Activated CD4-positive, alpha-beta T cell treated with anti-CD3 and anti-CD28 coated beads for 1 hour (primary cell): Measurements from ENCODE around the gene LGR6.
"Not testable (repeated sequence)": the region's sequence is repeated elsewhere in the genome, so short reads cannot be mapped to it uniquely, and the experiment has no call there.

Source experiments
- DNase-seq: peaks from one replicate; pipeline ENCODE4 v3.0.0-alpha.2; 2020

Gene LGR6

DNA sequence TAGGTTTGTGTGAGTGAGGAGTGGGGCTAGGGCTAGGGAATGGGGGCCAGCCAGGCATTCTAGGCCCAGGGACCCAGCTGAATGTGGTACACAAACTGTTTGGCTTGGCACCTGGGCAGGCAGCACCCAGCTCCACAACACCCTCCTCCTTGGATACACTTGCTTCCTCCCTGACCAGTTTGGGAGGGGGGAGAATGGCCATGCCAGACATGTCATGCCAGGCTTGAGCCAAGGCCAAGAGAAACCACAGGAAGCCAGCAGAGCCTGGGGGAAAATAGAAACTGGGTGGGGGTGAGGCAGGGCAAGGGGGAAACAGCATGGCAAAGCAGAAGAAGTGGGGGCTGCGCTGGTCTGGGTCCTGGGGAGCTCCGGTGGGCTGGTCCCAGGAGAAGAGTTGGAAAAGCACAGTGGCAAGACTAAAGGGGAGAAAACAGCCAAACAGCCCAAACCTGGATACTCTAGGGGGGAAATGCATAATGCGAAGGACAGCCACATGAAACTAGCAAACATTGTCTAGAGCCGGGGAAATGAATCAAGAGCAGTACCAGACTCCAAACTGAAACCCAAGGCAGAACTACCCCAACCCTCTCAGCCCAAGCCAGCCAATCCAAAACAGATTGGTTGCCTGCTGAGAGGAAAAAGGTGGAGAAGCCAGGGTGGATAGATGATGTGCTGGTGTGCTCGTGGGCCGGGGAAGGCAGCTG lies 47.9 kb downstream of the LGR6 start:
- no peak for DNase-seq

DNA sequence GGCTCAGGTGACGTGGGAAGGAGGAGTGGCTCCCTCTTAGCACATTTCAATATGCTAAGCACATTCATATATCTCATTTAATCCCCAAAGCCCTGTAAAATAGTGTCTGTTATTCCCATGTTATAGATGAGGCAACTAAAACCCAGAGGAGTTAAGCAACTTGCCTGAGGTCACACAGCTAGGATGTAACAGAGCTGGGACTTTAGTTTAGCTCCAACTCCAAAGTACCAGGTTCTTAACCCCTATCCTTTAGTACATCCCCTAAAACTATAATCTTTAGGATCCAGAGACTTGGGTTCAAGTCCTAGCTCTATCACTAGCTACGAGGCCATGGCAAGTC lies 48.5 kb downstream of the LGR6 start:
- no peak for DNase-seq

DNA sequence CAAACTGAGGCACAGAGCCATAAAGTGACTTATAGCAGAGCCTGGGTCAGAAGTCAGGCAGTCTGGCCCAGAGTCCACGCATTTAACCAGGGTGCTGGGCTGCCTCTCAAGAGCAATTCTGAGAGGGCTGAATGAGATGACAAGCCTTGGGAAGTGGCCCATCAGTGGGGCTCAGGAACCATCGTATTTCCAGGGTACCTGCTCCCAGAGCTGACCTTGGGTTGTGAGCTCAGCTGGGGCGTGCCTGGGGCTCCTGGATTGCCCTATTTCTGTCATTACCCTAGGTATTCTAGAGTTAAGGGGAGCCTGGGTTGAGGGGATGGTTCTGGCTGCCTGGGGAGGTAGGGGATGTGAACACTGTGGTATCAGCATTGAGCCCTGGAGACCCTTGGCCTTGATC lies 49.4 kb downstream of the LGR6 start:
- DNase-seq, result no peak

GRCh38 chr1:202244841-202245261 lies 51.3 kb downstream of the LGR6 start:
- DNase-seq, result no peak

DNA sequence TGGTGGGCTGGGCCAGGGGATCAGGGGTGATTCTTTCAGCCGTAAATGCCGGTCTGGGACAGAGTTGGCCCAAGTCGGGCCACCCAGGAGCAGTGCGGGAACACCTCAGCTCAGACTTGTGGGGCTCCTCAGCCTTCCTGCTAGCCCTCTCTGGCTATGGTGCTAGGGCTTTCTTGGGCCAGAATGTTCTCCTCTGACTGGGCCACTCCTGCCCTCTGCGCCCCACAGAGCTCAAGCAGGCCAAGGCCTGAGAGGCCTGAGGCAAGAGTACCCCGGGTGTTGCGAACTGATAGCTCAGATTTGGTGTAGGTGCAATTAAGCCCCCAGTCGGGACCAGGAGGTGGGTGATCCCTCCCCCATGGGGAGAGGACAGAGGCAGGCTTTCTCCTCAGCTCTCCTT lies 51.8 kb downstream of the LGR6 start:
- no peak for DNase-seq

- no peak for DNase-seq
Observed at GRCh38 chr1:202247104-202247503, 53.5 kb downstream of the LGR6 start.

- DNase-seq, result no peak
Observed at GRCh38 chr1:202247837-202248795, 54.5 kb downstream of the LGR6 start.

- no peak for DNase-seq
Observed at GRCh38 chr1:202248861-202249260, 55.3 kb downstream of the LGR6 start.

- no peak for DNase-seq
Observed at GRCh38 chr1:202249436-202249835, 55.8 kb downstream of the LGR6 start.

DNA sequence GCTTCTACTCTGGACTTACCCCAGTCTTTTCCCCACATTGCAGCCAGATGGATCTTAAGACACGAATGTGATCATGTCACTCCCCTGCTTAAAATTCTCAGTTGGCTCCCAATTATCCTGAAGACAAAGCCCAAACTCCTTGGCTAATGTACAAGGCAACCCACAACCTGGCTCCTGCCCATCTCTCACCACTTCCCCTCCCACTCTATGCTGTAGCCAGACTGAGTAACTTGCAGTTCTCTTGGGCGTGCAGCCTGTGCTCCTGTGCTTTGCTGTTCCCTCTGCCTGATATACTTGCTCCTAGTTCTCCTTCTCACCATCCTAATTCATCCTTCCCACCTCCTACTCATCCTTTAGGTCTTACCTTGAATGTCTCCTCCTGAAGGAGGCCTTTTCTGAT lies 56.2 kb downstream of the LGR6 start:
- no peak for DNase-seq

GRCh38 chr1:202250982-202251381 lies 57.4 kb downstream of the LGR6 start:
- DNase-seq, result no peak

- DNase-seq, result no peak
Observed at GRCh38 chr1:202251424-202252256, 58.0 kb downstream of the LGR6 start.

DNA sequence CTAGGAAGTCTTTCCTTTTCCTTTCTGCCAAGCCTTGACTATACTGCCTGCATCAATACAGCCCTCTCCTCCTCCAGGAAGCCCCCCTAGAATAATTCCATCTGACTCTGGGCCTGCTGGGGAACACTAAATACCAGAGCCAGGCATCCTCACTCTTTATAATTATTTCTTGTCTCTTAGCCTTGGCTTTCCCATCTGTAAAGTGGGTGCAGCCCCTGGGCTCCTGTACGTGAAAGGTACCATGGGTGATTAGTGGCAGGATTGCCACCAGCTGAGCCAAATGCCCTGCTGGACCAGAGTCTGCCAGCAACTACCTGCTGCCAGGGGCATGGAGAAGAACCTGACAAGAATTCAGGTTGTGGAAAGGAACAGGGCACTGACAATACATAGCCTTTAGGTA lies 58.7 kb downstream of the LGR6 start:
- DNase-seq, result no peak

GRCh38 chr1:202254454-202255252 lies 61.1 kb downstream of the LGR6 start:
- DNase-seq, result no peak

DNA sequence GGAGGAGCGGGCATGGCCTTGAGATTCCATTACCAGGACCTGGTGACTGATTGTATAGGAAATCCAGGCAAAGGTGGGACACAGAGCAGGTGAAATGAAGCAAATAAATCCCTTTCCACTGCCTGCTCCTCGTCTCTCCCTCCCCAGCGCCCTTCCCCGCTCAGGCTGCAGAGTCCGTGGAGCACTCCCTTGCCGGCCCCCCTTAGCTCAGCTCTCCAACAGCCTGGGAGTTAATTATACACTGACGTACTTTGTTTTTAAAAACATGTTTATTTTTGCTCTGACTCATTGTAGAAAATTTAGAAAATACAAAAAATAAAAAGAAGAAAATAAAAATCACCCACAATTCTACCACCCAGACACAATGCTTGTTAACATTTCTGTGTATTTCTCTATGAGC lies 61.7 kb downstream of the LGR6 start:
- no peak for DNase-seq

GRCh38 chr1:202259705-202260104 lies 66.1 kb downstream of the LGR6 start:
- DNase-seq, result no peak

GRCh38 chr1:202261209-202261958 lies 67.8 kb downstream of the LGR6 start:
- not testable (repeated sequence) for DNase-seq

GRCh38 chr1:202263628-202264027 lies 70.0 kb downstream of the LGR6 start:
- DNase-seq, result no peak

DNA sequence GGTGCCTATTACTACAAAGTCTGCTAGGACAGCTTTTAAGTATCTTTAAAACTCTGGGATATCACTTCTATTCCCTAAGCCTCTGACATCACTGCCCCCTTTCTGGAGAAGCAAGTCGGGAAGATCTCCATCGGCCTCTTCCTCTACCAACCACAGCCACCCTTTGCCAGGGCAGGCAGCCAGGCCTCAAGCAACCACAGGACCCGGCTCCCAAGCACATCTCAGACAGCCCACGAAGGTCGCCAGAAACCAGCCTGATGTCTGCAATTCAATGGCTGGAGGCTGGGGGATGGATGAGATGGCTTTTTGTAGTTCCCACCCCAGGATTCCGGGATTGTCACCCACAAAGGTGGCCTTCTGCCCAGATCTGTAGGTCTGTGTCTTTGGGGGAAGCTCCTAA lies 70.7 kb downstream of the LGR6 start:
- no peak for DNase-seq

DNA sequence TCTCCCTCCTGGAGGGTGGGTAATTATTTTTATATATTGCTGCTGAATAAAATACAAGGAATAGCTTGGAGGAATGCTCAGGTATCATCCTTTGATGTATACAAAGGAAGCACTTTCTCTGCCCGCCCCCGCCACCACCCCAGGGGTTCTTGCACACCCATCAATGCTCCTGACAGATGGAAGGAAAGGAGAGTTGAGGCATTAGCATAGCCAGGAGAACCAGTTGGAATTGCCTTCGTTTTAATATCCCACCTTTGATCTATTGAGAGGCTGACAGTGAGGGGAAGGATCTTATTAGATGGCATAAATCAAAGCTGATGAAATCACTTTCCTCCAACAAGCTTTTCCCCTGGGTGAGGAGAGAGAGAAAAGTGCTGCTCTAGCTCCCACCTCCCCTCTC lies 71.1 kb downstream of the LGR6 start:
- DNase-seq, result no peak

GRCh38 chr1:202266061-202266765 lies 72.6 kb downstream of the LGR6 start:
- DNase-seq, result no peak
